Measurements from ENCODE around the gene FEM1C. TPM values are rescaled to one million over a fixed set of nuclear protein-coding genes. Genes with fewer than 3 reads are reported as not detected.
A peak's percentile ranks its signal among the peaks of the same experiment; 100 is the strongest.

FEM1C gene
- total and polyA plus RNA-seq, 9 of the 15 experiments (the other 6 are each of a cell fraction or from before 2014, with no cell fraction given) = 1.4 to 9.3 (median 4.3) TPM

DNA sequence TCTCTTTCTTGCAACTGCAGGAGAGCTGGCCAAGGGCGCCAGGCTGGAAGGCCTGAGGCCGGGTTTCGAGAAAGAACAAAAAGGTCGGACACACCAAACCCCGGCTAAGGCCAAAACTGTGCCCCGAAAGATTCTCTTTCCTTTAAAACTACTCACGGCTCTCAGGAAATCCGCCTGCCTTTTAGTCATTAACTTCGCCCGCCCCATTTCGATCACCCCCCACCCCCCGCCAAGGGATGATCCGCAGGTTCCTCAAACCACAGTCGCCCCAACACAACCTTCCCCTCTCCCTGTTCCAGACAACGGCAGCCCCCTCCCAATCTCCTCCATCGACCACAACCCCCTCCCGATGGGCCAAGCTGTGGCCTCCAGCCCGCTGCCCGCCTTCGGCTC, 536 bp downstream of the FEM1C start:
- Histone ChIP-seq H3K27me3 (ENCODE audit: control insufficient read depth in 2 of 2, insufficient read depth in 2 of 2, low read length in 2 of 2) (no peaks in the 10 kb centered on the region), H3K9me3 (replicated peaks; ENCODE audit: control insufficient read depth, insufficient read depth, low read depth, low read length) (peaks cover 10% of the 10 kb centered on the region), H2AFZ (ENCODE audit: low read depth, low read length) (peak overlapping the region; percentile 80), H3K79me2 (ENCODE audit: control insufficient read depth, insufficient read depth, low read length) (peaks cover 52% of the 10 kb centered on the region), H3K27ac (ENCODE audit: extremely low read depth, low read depth, low read length) (peak overlapping the region; percentile 89), H3K4me2 (ENCODE audit: insufficient read depth, low read length) (peak overlapping the region; percentile 83; the same call in 1 of the 2 replicates), H3K4me3 (peak overlapping the region; percentile 84), H4K20me1 (replicated peaks; ENCODE audit: control insufficient read depth, insufficient read depth, low read length) (peaks cover 5% of the 10 kb centered on the region; the same call in 1 of the 2 replicates), H3K9me1 (ENCODE audit: control insufficient read depth, insufficient read depth, low read length) (no peaks in the 10 kb centered on the region), H3K36me3 (ENCODE audit: control insufficient read depth, insufficient read depth, low read length) (peaks cover 34% of the 10 kb centered on the region; the same call in 2 of the 3 replicates), H3K9ac (ENCODE audit: insufficient read depth in 1 of 2, low read depth in 2 of 2, low read length in 2 of 2) (peak overlapping the region; percentile 78 to 97), H3K4me1 (replicated peaks in 1 of 2; ENCODE audit: control insufficient read depth in 2 of 2, insufficient read depth in 2 of 2, low read length in 2 of 2) (peaks cover 3 to 7% of the 10 kb centered on the region in 2 experiments; a peak in 2 of 5 replicates)
- no TSS peak for BruUV-seq (replicated peaks)
- in situ Hi-C loops (cut with MboI) (no loop called here), intact Hi-C loops (cut with micrococcal nuclease) (loop anchor here (5.0 kb wide), 3 partner anchors 83 to 298 kb away; partner anchors contain the start of genes AP3S1, ATG12, PGGT1B and TMED7)
- CTCF ChIA-PET (ENCODE audit: low intra/inter-chr PET ratio) = interaction anchor here (0.6 kb wide), 1 partner anchor 447 kb away, joined by 3 read pairs; no protein-coding TSS in a partner anchor
- ATAC-seq = peak; percentile 57
- POLR2A ChIA-PET = interaction anchor here (0.7 to 2.3 kb wide), 6 partner anchors 10 to 25 kb away, joined by 3 to 6 read pairs (median 4); no protein-coding TSS in a partner anchor
- 0% methylated on average over 13 of the region's 20 CpGs for WGBS (ENCODE audit: insufficient coverage, low coverage, missing lambda C conversion rate)
- no peak for FAIRE-seq
- DNase-seq (ENCODE audit: extremely low read depth in 1 of 4, low spot score in 3 of 4) = peak in 2 of 4 experiments; percentile 38 to 42
- no peak for TF ChIP-seq ZNF77 (CRISPR knock-in tag; IDR thresholded peaks at IDR 0.05)
- no peak for TF ChIP-seq ZNF277 (CRISPR knock-in tag; IDR thresholded peaks at IDR 0.05; ENCODE audit: borderline replicate concordance)
- TF ChIP-seq, protein P1, sequence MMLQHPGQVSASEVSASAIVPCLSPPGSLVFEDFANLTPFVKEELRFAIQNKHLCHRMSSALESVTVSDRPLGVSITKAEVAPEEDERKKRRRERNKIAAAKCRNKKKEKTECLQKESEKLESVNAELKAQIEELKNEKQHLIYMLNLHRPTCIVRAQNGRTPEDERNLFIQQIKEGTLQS (IDR thresholded peaks at IDR 0.05) = no peak
- TF ChIP-seq, protein P1 (CRISPR knock-in tag; conservative IDR thresholded peaks at IDR 0.05) = no peak
- TF ChIP-seq SPI1 (IDR thresholded peaks at IDR 0.05; ENCODE audit: borderline replicate concordance, low read depth, low read length) = no peak
- TF ChIP-seq ZNF232 (CRISPR knock-in tag; IDR thresholded peaks at IDR 0.05) = 0 out of 2 replicates have a peak, but pooled peaks have one; percentile 4
- no peak for TF ChIP-seq MIER1 (IDR thresholded peaks at IDR 0.05; ENCODE audit: low read depth)
- TF ChIP-seq, protein P2, sequence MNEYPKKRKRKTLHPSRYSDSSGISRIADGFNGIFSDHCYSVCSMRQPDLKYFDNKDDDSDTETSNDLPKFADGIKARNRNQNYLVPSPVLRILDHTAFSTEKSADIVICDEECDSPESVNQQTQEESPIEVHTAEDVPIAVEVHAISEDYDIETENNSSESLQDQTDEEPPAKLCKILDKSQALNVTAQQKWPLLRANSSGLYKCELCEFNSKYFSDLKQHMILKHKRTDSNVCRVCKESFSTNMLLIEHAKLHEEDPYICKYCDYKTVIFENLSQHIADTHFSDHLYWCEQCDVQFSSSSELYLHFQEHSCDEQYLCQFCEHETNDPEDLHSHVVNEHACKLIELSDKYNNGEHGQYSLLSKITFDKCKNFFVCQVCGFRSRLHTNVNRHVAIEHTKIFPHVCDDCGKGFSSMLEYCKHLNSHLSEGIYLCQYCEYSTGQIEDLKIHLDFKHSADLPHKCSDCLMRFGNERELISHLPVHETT (CRISPR knock-in tag; conservative IDR thresholded peaks at IDR 0.05 in 1 of 2, IDR thresholded peaks at IDR 0.05 in 1 of 2) = 0 out of 4 replicates have a peak, but pooled peaks of 1 of the 2 experiments have one; percentile 10
- TF ChIP-seq, protein P3, sequence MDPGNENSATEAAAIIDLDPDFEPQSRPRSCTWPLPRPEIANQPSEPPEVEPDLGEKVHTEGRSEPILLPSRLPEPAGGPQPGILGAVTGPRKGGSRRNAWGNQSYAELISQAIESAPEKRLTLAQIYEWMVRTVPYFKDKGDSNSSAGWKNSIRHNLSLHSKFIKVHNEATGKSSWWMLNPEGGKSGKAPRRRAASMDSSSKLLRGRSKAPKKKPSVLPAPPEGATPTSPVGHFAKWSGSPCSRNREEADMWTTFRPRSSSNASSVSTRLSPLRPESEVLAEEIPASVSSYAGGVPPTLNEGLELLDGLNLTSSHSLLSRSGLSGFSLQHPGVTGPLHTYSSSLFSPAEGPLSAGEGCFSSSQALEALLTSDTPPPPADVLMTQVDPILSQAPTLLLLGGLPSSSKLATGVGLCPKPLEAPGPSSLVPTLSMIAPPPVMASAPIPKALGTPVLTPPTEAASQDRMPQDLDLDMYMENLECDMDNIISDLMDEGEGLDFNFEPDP (CRISPR knock-in tag; IDR thresholded peaks at IDR 0.05) = no peak
- TF ChIP-seq GABPB2 (CRISPR knock-in tag; conservative IDR thresholded peaks at IDR 0.05) = no peak
- TF ChIP-seq, protein P4, sequence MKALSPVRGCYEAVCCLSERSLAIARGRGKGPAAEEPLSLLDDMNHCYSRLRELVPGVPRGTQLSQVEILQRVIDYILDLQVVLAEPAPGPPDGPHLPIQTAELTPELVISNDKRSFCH (CRISPR knock-in tag; IDR thresholded peaks at IDR 0.05) = no peak
- TF ChIP-seq, protein P4 (tag; IDR thresholded peaks at IDR 0.05) = no peak
- no peak for TF ChIP-seq HDAC2 (IDR thresholded peaks at IDR 0.05)
- 0 out of 2 replicates have a peak, but pooled peaks have one; percentile 12 for TF ChIP-seq ETS1 (conservative IDR thresholded peaks at IDR 0.05; ENCODE audit: control insufficient read depth, low read depth, low read length)
- no peak for TF ChIP-seq ZNF583 (CRISPR knock-in tag; IDR thresholded peaks at IDR 0.05)
